ENCODE data around the gene PRR7. TPM values are rescaled to one million over a fixed set of nuclear protein-coding genes. Genes with fewer than 3 reads are reported as not detected.

PRR7 gene
- total RNA-seq, 1 experiment from 2014 or later, result 39.2 TPM

- H3K4me3 ChIP-seq (ENCODE audit: low read depth in 2 of 2, low read length in 2 of 2), result no peak overlapping the region
- no TSS peak for BruUV-seq (replicated peaks)
- no peaks in the 10 kb centered on the region; the same call in none of the 2 replicates for H3K36me3 ChIP-seq (ENCODE audit: control insufficient read depth, insufficient read depth, low read length)
- ATAC-seq, result no peak
- no peak for DNase-seq (ENCODE audit: low read depth, low spot score)
- H3K27me3 ChIP-seq (ENCODE audit: control insufficient read depth, insufficient read depth, low read length), result no peaks in the 10 kb centered on the region
- no peaks in the 10 kb centered on the region for H3K9me3 ChIP-seq (ENCODE audit: control insufficient read depth, insufficient read depth, low read depth, low read length)
- no peak for TF ChIP-seq POLR2AphosphoS5 (IDR thresholded peaks at IDR 0.05; ENCODE audit: low read depth, low read length)
- TF ChIP-seq CTCF (IDR thresholded peaks at IDR 0.05), result no peak
- TF ChIP-seq SIN3A (IDR thresholded peaks at IDR 0.05; ENCODE audit: borderline replicate concordance, insufficient read depth, low read depth, low read length), result no peak
- intact Hi-C loops (cut with micrococcal nuclease; ENCODE audit: unreplicated experiment), result no loop called here
- in situ Hi-C loops (cut with HindIII; ENCODE audit: low pct_unique_long_range_greater_than_20kb, low sequenced_read_pairs), result no loop called here
- POLR2A ChIA-PET, result no interaction called here
- H3K27ac ChIP-seq (ENCODE audit: low read length), result no peak overlapping the region
- peaks cover 33% of the 10 kb centered on the region for H3K4me1 ChIP-seq (ENCODE audit: control insufficient read depth, insufficient read depth, low read length)
- CTCF ChIA-PET, result no interaction called here
Observed at GRCh38 chr5:177469750-177470525, 23.3 kb downstream of the PRR7 start.

- no peak overlapping the region; the same call in 1 of the 2 replicates for H3K27ac ChIP-seq (ENCODE audit: low read length)
- TF ChIP-seq SIN3A (IDR thresholded peaks at IDR 0.05; ENCODE audit: borderline replicate concordance, insufficient read depth, low read depth, low read length) (no peak), REST (IDR thresholded peaks at IDR 0.05; ENCODE audit: insufficient read depth in 1 of 2, low read depth in 2 of 2, low read length in 1 of 2) (no peak)
- no peaks in the 10 kb centered on the region for H3K9me3 ChIP-seq (ENCODE audit: control insufficient read depth, insufficient read depth, low read depth, low read length)
- DNase-seq (ENCODE audit: low read depth, low spot score) (no peak), ATAC-seq (no peak)
- in situ Hi-C loops (cut with HindIII; ENCODE audit: low pct_unique_long_range_greater_than_20kb, low sequenced_read_pairs) (no loop called here), intact Hi-C loops (cut with micrococcal nuclease; ENCODE audit: unreplicated experiment) (no loop called here)
- POLR2A ChIA-PET, result no interaction called here
- H3K36me3 ChIP-seq (ENCODE audit: control insufficient read depth, insufficient read depth, low read length), result no peaks in the 10 kb centered on the region; the same call in 1 of the 2 replicates
- TSS peak; percentile 37 for BruUV-seq (replicated peaks)
- CTCF ChIA-PET, result no interaction called here
- no peaks in the 10 kb centered on the region for H3K27me3 ChIP-seq (ENCODE audit: control insufficient read depth, insufficient read depth, low read length)
- H3K4me3 ChIP-seq (ENCODE audit: low read depth in 2 of 2, low read length in 2 of 2), result no peak overlapping the region
- peaks cover 34% of the 10 kb centered on the region for H3K4me1 ChIP-seq (ENCODE audit: control insufficient read depth, insufficient read depth, low read length)
Observed at GRCh38 chr5:177470759-177471536, 24.3 kb downstream of the PRR7 start.

Data from Panc1 (cell line).